ENCODE results near the gene MLXIP.

MLXIP gene

DNA sequence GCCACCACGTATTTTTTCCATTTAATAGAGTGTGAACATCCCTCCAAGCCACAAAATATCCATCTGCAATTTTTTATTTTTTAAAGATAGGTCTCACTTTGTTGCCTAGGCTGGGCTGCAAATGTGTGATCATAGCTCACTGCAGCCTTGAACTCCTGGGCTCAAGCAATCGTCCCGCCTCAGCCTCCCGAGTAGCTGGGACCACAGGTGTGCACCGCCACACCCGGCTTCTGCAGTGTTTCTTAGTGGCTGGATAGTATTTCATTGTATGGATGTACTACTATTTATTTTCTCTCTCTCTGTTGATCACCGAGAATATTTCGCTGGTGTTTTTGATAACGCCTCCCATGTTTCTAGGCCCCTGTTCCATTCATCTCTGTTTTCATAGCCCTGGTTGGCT, 17.5 kb downstream of the MLXIP start:
- no peak for TF ChIP-seq CTCF (conservative IDR thresholded peaks at IDR 0.05; ENCODE audit: low read depth, low read length)
- no peaks in the 10 kb centered on the region for H3K36me3 ChIP-seq (ENCODE audit: insufficient read depth)
- H3K4me1 ChIP-seq (ENCODE audit: low read depth, poor library complexity, severe bottlenecking), result no peaks in the 10 kb centered on the region
- no peaks in the 10 kb centered on the region for H3K27me3 ChIP-seq (ENCODE audit: insufficient read depth, low read depth)
- no peak overlapping the region for H3K4me3 ChIP-seq (IDR thresholded peaks at IDR 0.05; ENCODE audit: insufficient read depth, low read depth, low read length)
- H3K4me2 ChIP-seq, result no peak overlapping the region
- no peak overlapping the region for H2AFZ ChIP-seq (ENCODE audit: low read depth)
- H3K9ac ChIP-seq, result no peak overlapping the region
- no peak overlapping the region for H3K27ac ChIP-seq
- no peaks in the 10 kb centered on the region; the same call in 1 of the 2 replicates for H3K79me2 ChIP-seq (ENCODE audit: insufficient read depth, low read depth)
- no peaks in the 10 kb centered on the region for H4K20me1 ChIP-seq (ENCODE audit: insufficient read depth)

- Histone ChIP-seq H3K9ac (no peak overlapping the region), H3K27ac (no peak overlapping the region)
These were observed 18.1 kb downstream of the MLXIP start for GRCh38 chr12:122096591-122097149.

GRCh38 chr12:122097584-122097926, 19.0 kb downstream of the MLXIP start:
- H3K4me2 ChIP-seq, result no peak overlapping the region
- H3K27ac ChIP-seq, result no peak overlapping the region
- H3K79me2 ChIP-seq (ENCODE audit: insufficient read depth, low read depth), result no peaks in the 10 kb centered on the region
- H3K27me3 ChIP-seq (ENCODE audit: insufficient read depth, low read depth), result no peaks in the 10 kb centered on the region
- H4K20me1 ChIP-seq (ENCODE audit: insufficient read depth), result no peaks in the 10 kb centered on the region
- TF ChIP-seq CTCF (conservative IDR thresholded peaks at IDR 0.05; ENCODE audit: low read depth, low read length), result no peak
- no peak overlapping the region for H3K4me3 ChIP-seq (IDR thresholded peaks at IDR 0.05; ENCODE audit: insufficient read depth, low read depth, low read length)
- no peaks in the 10 kb centered on the region for H3K36me3 ChIP-seq (ENCODE audit: insufficient read depth)
- no peaks in the 10 kb centered on the region for H3K4me1 ChIP-seq (ENCODE audit: low read depth, poor library complexity, severe bottlenecking)
- no peak overlapping the region for H2AFZ ChIP-seq (ENCODE audit: low read depth)
- no peak overlapping the region for H3K9ac ChIP-seq

More at GRCh38 chr12:122096591-122097149, 18.1 kb downstream of the MLXIP start:
- no peak for TF ChIP-seq CTCF (conservative IDR thresholded peaks at IDR 0.05; ENCODE audit: low read depth, low read length)
- H3K36me3 ChIP-seq (ENCODE audit: insufficient read depth), result no peaks in the 10 kb centered on the region
- no peak overlapping the region for H3K4me2 ChIP-seq
- H3K4me3 ChIP-seq (IDR thresholded peaks at IDR 0.05; ENCODE audit: insufficient read depth, low read depth, low read length), result no peak overlapping the region
- no peaks in the 10 kb centered on the region for H3K4me1 ChIP-seq (ENCODE audit: low read depth, poor library complexity, severe bottlenecking)
- no peaks in the 10 kb centered on the region for H4K20me1 ChIP-seq (ENCODE audit: insufficient read depth)
- H3K79me2 ChIP-seq (ENCODE audit: insufficient read depth, low read depth), result no peaks in the 10 kb centered on the region; the same call in 1 of the 2 replicates
- no peaks in the 10 kb centered on the region for H3K27me3 ChIP-seq (ENCODE audit: insufficient read depth, low read depth)
- H2AFZ ChIP-seq (ENCODE audit: low read depth), result no peak overlapping the region

DNA sequence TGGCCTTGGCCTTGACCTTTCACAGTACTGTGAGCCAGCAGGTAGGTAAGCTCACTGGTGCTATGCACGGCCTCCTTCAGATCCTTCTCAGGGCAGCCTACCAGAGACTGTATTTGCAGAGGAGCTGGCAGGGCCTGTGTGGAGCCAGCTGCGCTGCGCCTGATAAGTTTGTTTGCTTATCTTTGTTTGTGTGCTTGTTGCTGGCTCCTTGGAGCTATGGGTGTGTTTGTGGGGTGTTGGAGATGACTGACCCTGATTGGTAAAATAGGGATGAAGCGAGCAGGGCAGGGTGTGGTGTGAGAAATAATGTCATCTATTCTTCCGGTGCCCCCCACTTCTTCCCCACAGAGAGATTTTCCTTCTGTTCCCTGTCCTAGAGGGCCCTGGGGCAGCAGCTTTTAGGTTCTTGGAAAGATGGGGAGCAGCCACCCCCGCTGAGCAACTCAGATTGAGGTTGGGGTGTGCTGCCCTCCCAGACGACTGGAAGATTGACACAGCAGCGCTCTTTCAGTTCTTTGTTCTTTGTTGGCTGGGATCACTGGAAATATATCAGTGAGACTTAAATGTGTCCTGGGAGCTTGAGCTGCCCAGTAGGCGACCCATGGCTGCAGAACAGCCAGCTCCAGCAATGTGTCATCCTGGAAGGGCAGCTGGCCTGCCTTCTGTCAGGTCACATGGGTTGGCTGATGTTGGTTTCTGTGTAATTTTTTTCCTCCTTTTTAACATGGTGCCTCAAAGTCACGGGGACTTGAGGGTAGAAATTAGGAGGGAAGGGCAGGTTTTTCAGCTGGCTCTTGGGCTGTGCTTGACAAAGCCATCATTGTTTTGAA, 19.6 kb downstream of the MLXIP start:
- Histone ChIP-seq H3K4me2 (no peak overlapping the region), H3K27ac (no peak overlapping the region), H3K36me3 (ENCODE audit: insufficient read depth) (no peaks in the 10 kb centered on the region), H3K9ac (no peak overlapping the region), H4K20me1 (ENCODE audit: insufficient read depth) (no peaks in the 10 kb centered on the region), H3K4me1 (ENCODE audit: low read depth, poor library complexity, severe bottlenecking) (no peaks in the 10 kb centered on the region), H3K27me3 (ENCODE audit: insufficient read depth, low read depth) (no peaks in the 10 kb centered on the region), H2AFZ (ENCODE audit: low read depth) (no peak overlapping the region), H3K79me2 (ENCODE audit: insufficient read depth, low read depth) (no peaks in the 10 kb centered on the region), H3K4me3 (IDR thresholded peaks at IDR 0.05; ENCODE audit: insufficient read depth, low read depth, low read length) (no peak overlapping the region)
- no peak for TF ChIP-seq CTCF (conservative IDR thresholded peaks at IDR 0.05; ENCODE audit: low read depth, low read length)
